MG63 (cell line): Measurements from ENCODE around the gene PPP1R9B. TPM values are rescaled to one million over a fixed set of nuclear protein-coding genes. Genes with fewer than 3 reads are reported as not detected.

ENCODE experiments used
- DNase-seq: peaks from one replicate; pipeline ENCODE4 v3.0.0-alpha.2; 2020
- H3K27me3 ChIP-seq: fragments of 250-450 bp; sonication (Bioruptor Pico); 2 replicates; pipeline ENCODE4 v1.5.1; 2020; ENCODE audit warnings: mild to moderate bottlenecking, moderate library complexity
- H3K36me3 ChIP-seq: fragments of 250-450 bp; sonication (Bioruptor Pico); 2 replicates; pipeline ENCODE4 v1.5.1; 2020; ENCODE audit warnings: mild to moderate bottlenecking, moderate library complexity
- H3K4me3 ChIP-seq: fragments of 250-450 bp; sonication (Bioruptor Pico); 2 replicates; pipeline ENCODE4 v1.5.1; 2020; ENCODE audit warnings: mild to moderate bottlenecking, moderate library complexity
- H3K9me3 ChIP-seq: fragments of 250-450 bp; sonication (Bioruptor Pico); 2 replicates; pipeline ENCODE4 v1.5.1; 2020; ENCODE audit warnings: mild to moderate bottlenecking, moderate library complexity
- total RNA-seq: library from RNA; depleted of rRNA; stranded (reverse); fragments of >200 nt; shearing (Covaris generic); gene quantifications from 2 replicates; pipeline ENCODE4 v1.2.3, GENCODE V29; 2014; ENCODE audit warnings: low replicate concordance

Gene PPP1R9B
- total RNA-seq, 1 experiment from 2014 or later: 68.2 TPM

- no peak for DNase-seq
- Histone ChIP-seq H3K4me3 (no peak overlapping the region), H3K27me3 (no peaks in the 10 kb centered on the region), H3K36me3 (peaks cover 91% of the 10 kb centered on the region), H3K9me3 (no peaks in the 10 kb centered on the region)
Observed at GRCh38 chr17:50141026-50141744, 9.3 kb downstream of the PPP1R9B start.

DNA sequence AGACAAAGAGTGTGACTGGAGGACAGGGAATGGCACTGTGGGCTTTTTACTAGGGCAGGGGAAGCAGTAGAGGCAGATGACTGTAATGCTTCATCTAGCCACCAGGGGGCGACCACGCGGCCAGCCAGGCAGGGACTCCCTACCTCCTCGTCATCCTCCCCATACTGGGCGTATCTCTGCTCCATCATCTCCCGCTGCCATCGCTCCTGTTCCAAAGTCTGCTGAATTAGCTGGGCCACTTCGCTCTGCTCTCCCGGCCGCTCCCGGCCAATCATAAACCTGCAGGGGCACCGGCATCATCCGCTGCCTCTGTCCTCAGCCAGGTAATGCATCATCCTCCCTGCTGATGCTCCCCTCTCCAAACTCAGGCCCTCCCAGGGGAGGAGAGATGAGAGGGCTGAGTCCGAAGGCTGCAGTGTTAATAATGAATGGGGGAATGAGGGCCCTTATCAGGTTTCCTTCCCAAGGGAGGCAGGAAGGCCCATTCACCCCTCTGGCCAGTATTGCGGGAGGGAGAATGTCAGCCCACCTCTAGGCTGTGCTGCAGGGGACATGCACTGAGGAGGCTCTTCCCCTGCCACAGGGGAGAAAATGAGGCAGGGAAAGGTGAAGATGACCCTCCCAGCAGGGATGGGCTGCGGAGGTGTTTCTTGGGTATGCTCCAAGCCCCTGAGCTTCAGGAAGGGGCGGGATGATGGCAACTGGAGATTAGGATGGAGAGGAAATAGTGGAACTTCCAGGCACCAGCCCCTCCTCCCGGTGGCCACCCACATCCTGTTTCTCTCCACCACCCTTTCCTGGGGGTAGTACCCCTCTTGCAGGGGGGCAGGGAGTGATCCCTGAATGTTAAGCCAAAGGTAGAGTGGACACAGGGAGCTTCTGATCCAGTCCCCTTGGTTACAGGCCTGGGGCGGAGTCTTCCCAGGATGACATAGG lies 10.3 kb downstream of the PPP1R9B start:
- Histone ChIP-seq H3K9me3 (no peaks in the 10 kb centered on the region), H3K36me3 (peaks cover 83% of the 10 kb centered on the region), H3K27me3 (no peaks in the 10 kb centered on the region), H3K4me3 (no peak overlapping the region)
- DNase-seq: peak; percentile 68

- H3K4me3 ChIP-seq: no peak overlapping the region
- H3K27me3 ChIP-seq: no peaks in the 10 kb centered on the region
- H3K36me3 ChIP-seq: peaks cover 80% of the 10 kb centered on the region
- no peak for DNase-seq
- H3K9me3 ChIP-seq: no peaks in the 10 kb centered on the region
Observed at GRCh38 chr17:50139185-50139783, 11.2 kb downstream of the PPP1R9B start.

GRCh38 chr17:50137042-50137441 lies 13.4 kb downstream of the PPP1R9B start:
- no peak for DNase-seq
- peaks cover 73% of the 10 kb centered on the region for H3K36me3 ChIP-seq
- no peaks in the 10 kb centered on the region for H3K9me3 ChIP-seq
- H3K27me3 ChIP-seq: no peaks in the 10 kb centered on the region
- H3K4me3 ChIP-seq: no peak overlapping the region

- H3K36me3 ChIP-seq: peaks cover 67% of the 10 kb centered on the region
- no peaks in the 10 kb centered on the region for H3K9me3 ChIP-seq
- no peak overlapping the region for H3K4me3 ChIP-seq
- no peaks in the 10 kb centered on the region for H3K27me3 ChIP-seq
- DNase-seq: no peak
Observed at GRCh38 chr17:50136096-50136687, 14.3 kb downstream of the PPP1R9B start.

DNA sequence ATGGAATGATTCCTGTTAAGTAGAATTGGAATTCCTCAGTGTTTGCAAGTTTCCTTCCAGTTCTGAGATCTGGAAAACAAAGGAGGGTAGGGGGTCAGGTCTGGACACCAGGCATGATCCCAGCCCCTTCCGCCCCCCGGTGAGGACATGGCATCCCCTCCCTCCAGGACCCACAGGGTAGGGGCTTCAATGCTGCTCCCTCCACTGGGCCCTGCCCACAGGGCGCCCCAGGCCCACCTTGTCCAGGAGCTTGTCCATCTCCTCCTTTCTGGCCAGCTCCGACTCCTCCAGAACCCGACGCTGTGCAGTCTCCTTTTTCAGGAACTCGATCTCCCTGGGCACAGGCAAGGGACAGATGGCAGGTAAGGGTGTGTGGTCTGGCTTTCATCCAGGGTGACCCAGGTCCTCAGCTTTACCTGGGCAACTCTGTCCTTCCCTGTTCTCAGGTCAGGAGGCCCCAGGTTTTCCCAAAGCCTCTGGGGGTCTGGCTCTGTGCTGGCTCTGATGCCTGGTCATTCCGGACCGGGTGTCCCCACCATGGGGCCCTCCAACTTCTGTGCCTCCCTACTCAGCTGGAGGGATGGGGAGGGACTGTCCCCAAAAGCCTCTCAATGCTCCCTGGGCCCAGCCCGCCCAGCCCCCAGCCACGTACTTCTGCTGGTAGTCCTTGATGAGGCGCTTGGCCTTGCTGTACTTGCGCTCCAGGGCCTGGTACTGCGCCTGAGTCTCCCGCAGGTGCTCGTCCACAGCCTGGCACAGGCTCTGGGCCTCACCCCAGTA lies 15.0 kb downstream of the PPP1R9B start:
- DNase-seq: no peak
- Histone ChIP-seq H3K9me3 (no peaks in the 10 kb centered on the region), H3K27me3 (no peaks in the 10 kb centered on the region), H3K4me3 (no peak overlapping the region), H3K36me3 (peaks cover 60% of the 10 kb centered on the region)

DNA sequence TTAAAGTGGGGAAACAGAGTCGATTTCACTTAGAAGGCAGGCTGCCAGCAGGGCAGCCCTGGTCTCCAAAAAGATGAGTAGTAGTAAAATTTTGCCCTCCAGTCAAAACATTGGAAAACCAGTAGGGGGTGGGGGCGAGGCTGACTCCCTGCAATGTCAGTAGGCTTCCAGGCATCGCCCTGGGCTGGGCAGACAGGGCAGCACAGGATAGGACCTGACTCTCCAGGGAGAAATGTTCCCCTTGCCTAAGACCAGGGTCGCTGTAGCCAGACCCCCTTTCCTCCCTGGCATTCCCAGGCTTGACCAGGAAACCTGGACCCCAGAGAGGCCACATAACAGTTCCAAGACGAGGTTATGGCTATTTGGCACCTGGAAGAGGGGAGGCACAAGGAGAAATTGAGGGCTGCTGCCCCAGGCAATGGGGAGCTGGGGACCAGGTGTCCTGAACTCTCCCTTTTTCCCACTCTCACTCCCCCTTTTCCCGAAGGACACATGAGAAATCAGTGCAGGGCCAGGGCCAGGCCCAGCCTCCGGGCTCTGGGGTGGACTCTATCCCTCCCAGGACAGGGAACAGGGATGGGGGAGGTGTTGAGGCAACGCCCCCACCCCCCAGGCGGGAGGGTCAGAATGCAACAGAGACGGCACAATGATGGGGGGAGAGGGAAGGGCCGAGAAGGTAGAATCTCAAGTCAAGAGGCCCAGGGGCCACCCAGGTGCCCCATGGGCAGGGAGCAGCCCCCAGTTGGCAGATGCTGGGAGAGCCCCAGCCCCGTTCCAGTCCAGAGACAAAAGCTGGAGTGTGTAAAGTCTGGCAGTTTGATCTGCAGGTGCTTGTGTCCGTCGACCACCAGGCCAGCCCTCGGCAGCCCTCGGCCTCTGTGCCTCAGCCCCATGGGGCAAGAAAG lies 16.0 kb downstream of the PPP1R9B start:
- Histone ChIP-seq H3K9me3 (no peaks in the 10 kb centered on the region), H3K4me3 (no peak overlapping the region), H3K27me3 (no peaks in the 10 kb centered on the region), H3K36me3 (peaks cover 49% of the 10 kb centered on the region)
- peak; percentile 55 for DNase-seq

GRCh38 chr17:50133769-50134099 lies 16.7 kb downstream of the PPP1R9B start:
- Histone ChIP-seq H3K36me3 (peaks cover 42% of the 10 kb centered on the region), H3K9me3 (no peaks in the 10 kb centered on the region), H3K27me3 (no peaks in the 10 kb centered on the region), H3K4me3 (no peak overlapping the region)
- DNase-seq: no peak

- peak; percentile 60 for DNase-seq
- Histone ChIP-seq H3K27me3 (no peaks in the 10 kb centered on the region), H3K36me3 (peaks cover 37% of the 10 kb centered on the region), H3K9me3 (no peaks in the 10 kb centered on the region), H3K4me3 (no peak overlapping the region)
Observed at GRCh38 chr17:50133028-50133768, 17.3 kb downstream of the PPP1R9B start.

- Histone ChIP-seq H3K27me3 (no peaks in the 10 kb centered on the region), H3K4me3 (no peak overlapping the region), H3K9me3 (no peaks in the 10 kb centered on the region), H3K36me3 (peaks cover 27% of the 10 kb centered on the region)
- no peak for DNase-seq
Observed at GRCh38 chr17:50132104-50132794, 18.2 kb downstream of the PPP1R9B start.

DNA sequence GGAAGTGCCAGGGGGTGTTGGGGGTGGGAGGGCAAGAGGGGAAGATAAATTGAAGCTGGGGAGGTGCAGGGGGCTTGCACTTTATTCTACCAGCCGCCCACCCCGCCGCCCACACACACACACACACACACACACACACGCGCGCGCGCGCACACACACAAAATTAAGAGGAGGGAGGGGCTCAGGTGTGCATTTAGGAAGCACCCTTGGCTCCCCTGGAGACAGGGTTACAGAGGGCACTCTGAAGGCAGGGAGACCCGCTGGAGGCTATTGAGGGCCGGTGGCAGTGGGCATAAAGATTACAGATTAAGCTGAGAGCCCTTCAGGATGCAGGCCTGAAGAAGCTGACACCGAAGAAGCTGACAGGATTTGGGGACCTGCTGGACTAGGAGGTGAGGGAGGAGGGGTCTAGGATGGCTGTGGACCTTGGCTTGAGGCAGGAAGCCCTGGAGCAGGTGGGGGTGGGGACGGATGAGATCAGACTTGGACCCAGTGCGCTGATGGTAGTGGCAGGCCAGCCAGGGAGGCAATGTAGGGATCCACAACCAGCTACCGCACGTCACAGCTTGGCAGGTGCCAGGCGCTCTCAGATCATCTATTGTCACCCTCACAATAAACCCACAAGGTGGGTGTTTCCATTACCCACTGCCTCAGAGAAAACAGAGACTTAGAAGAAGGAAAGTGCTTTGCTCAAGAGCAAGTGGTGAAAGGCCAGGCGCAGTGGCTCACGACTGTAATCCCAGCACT lies 19.7 kb downstream of the PPP1R9B start:
- Histone ChIP-seq H3K4me3 (no peak overlapping the region), H3K36me3 (peaks cover 22% of the 10 kb centered on the region), H3K27me3 (no peaks in the 10 kb centered on the region), H3K9me3 (no peaks in the 10 kb centered on the region)
- DNase-seq: peak; percentile 42

GRCh38 chr17:50129728-50130558 lies 20.5 kb downstream of the PPP1R9B start, which contains the start of gene SAMD14:
TSS of gene SAMD14 (minus strand) at chr17:50130160. CDS start at chr17:50124959, 5,201 bp downstream.
- peak; percentile 39 for DNase-seq
- Histone ChIP-seq H3K27me3 (no peaks in the 10 kb centered on the region), H3K4me3 (peak within 1 kb of the TSS; percentile 31), H3K9me3 (no peaks in the 10 kb centered on the region), H3K36me3 (peaks cover 22% of the 10 kb centered on the region)

DNA sequence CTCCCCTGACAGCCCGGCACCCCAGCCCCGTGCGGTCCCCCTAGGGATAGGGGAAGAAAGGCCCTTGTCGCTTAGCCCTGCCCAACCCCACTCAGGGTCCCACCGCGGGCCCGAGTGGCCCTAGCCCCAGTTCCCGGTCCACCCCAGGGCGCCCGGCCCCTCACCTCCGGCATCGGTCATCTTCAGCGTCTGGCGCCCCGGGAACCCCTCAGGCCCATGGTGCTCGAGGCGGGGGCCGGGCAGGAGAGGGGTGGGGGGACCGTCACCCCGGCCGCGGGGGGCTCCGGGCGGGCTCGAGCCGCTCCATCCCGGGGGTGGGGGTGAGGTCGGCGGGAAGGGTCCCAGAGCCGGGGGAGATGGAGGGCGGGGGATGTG lies 21.1 kb downstream of the PPP1R9B start:
- Histone ChIP-seq H3K9me3 (no peaks in the 10 kb centered on the region), H3K27me3 (no peaks in the 10 kb centered on the region), H3K4me3 (no peak overlapping the region), H3K36me3 (peaks cover 17% of the 10 kb centered on the region)
- DNase-seq: no peak
